ENCODE measurements around the gene CIB2. TPM values are rescaled to one million over a fixed set of nuclear protein-coding genes. Genes with fewer than 3 reads are reported as not detected.

Gene CIB2
- total RNA-seq, 1 donor from 2014 or later, result 15.9 TPM

GRCh38 chr15:78149068-78149804 lies 18.0 kb upstream of the CIB2 start, which contains the start of gene IDH3A:
TSS of gene IDH3A (plus strand) at chr15:78149362. CDS start at chr15:78149404, 42 bp downstream.
- peak; percentile 100 for DNase-seq (ENCODE audit: low spot score)

GRCh38 chr15:78148392-78149067 lies 17.3 kb upstream of the CIB2 start:
- no peak for DNase-seq (ENCODE audit: low spot score)

- DNase-seq (ENCODE audit: low spot score), result no peak
These were observed 16.3 kb upstream of the CIB2 start for GRCh38 chr15:78147566-78147965.

- no peak for DNase-seq (ENCODE audit: low spot score)
These were observed 15.3 kb upstream of the CIB2 start for GRCh38 chr15:78146425-78147154.

- no peak for DNase-seq (ENCODE audit: low spot score)
These were observed 11.1 kb upstream of the CIB2 start for GRCh38 chr15:78142332-78142731.

GRCh38 chr15:78140292-78140691 lies 9.0 kb upstream of the CIB2 start:
- DNase-seq (ENCODE audit: low spot score), result no peak

GRCh38 chr15:78139578-78139977 lies 8.3 kb upstream of the CIB2 start:
- no peak for DNase-seq (ENCODE audit: low spot score)

- DNase-seq (ENCODE audit: low spot score), result peak; percentile 58
These were observed 2.6 kb upstream of the CIB2 start for GRCh38 chr15:78133801-78134200.

GRCh38 chr15:78130466-78131294 lies 565 bp downstream of the CIB2 start:
- no peak for DNase-seq (ENCODE audit: low spot score)

- DNase-seq (ENCODE audit: low spot score), result no peak
These were observed 1.4 kb downstream of the CIB2 start for GRCh38 chr15:78129751-78130287.

GRCh38 chr15:78129077-78129750 lies 2.0 kb downstream of the CIB2 start:
- no peak for DNase-seq (ENCODE audit: low spot score)

GRCh38 chr15:78127882-78128281 lies 3.4 kb downstream of the CIB2 start:
- DNase-seq (ENCODE audit: low spot score), result no peak

GRCh38 chr15:78125267-78125666 lies 6.0 kb downstream of the CIB2 start:
- no peak for DNase-seq (ENCODE audit: low spot score)

- no peak for DNase-seq (ENCODE audit: low spot score)
These were observed 10.7 kb downstream of the CIB2 start for GRCh38 chr15:78120523-78120922.

GRCh38 chr15:78112551-78112950 lies 18.7 kb downstream of the CIB2 start:
- no peak for DNase-seq (ENCODE audit: low spot score)

GRCh38 chr15:78111788-78112187 lies 19.5 kb downstream of the CIB2 start:
- no peak for DNase-seq (ENCODE audit: low spot score)

GRCh38 chr15:78110916-78111475 lies 20.2 kb downstream of the CIB2 start:
- no peak for DNase-seq (ENCODE audit: low spot score)

GRCh38 chr15:78110096-78110495 lies 21.1 kb downstream of the CIB2 start:
- no peak for DNase-seq (ENCODE audit: low spot score)

GRCh38 chr15:78109156-78109555 lies 22.1 kb downstream of the CIB2 start:
- DNase-seq (ENCODE audit: low spot score), result no peak

- peak; percentile 85 for DNase-seq (ENCODE audit: low spot score)
These were observed 22.8 kb downstream of the CIB2 start for GRCh38 chr15:78108300-78109084.

Data from ureter (tissue), 1 donor.